WTC11 (cell line): ENCODE measurements around the gene SMAD3. TPM values are rescaled to one million over a fixed set of nuclear protein-coding genes. Genes with fewer than 3 reads are reported as not detected.

ENCODE experiments used
- ATAC-seq: fragments of 200-7000 bp; cut with Tn5 transposase; 2 replicates; pipeline ENCODE4 v1.10.0; 2021; ENCODE audit warnings: mild to moderate bottlenecking, moderate library complexity
- CTCF ChIA-PET: fragments of 300-600 bp; sonication (Branson Sonifier 250); formaldehyde crosslinking; loops from one replicate; lab custom pipeline; 2021; ENCODE audit warnings: antibody characterized with exemption; lab: Charles Lee
- POLR2A ChIA-PET: fragments of 350-600 bp; sonication (Branson Sonifier 250); formaldehyde crosslinking; loops from one replicate; lab custom pipeline; 2021; ENCODE audit warnings: antibody characterized with exemption; lab: Charles Lee
- DNase-seq: peaks from one replicate; pipeline ENCODE4 v3.0.0; 2021; ENCODE audit warnings: low spot score
- H3K27ac Mint-ChIP-seq: 2 replicates; pipeline ENCODE4 v1.8.0; 2021; ENCODE audit warnings: mixed read lengths
- H3K27me3 Mint-ChIP-seq: 2 replicates; pipeline ENCODE4 v1.8.0; 2021; ENCODE audit warnings: low read depth, mild to moderate bottlenecking, moderate library complexity, mixed read lengths
- H3K36me3 Mint-ChIP-seq: 2 replicates; pipeline ENCODE4 v1.8.0; 2021; ENCODE audit warnings: mixed read lengths
- H3K4me1 Mint-ChIP-seq: 2 replicates; pipeline ENCODE4 v1.8.0; 2022; ENCODE audit warnings: mixed read lengths
- H3K4me3 Mint-ChIP-seq: 2 replicates; pipeline ENCODE4 v1.8.0; 2021; ENCODE audit warnings: mild to moderate bottlenecking, moderate library complexity, mixed read lengths
- H3K9me3 Mint-ChIP-seq: 2 replicates; pipeline ENCODE4 v1.8.0; 2021; ENCODE audit warnings: mixed read lengths
- ATF6 ChIP-seq: sonication (generic); formaldehyde crosslinking; IDR thresholded peaks from 2 replicates; pipeline ENCODE4 v1.8.1; 2023; ENCODE audit warnings: mild to moderate bottlenecking, missing genetic modification reagents
- CBFB ChIP-seq: sonication (generic); formaldehyde crosslinking; IDR thresholded peaks from 2 replicates; pipeline ENCODE4 v1.8.1; 2022; ENCODE audit warnings: mild to moderate bottlenecking, low read depth, missing genetic modification reagents
- CTCF ChIP-seq: fragments of 200-600 bp; IDR thresholded peaks from 2 replicates; pipeline ENCODE4 v1.8.0; 2022; ENCODE audit warnings: antibody characterized with exemption
- ELF4 ChIP-seq: sonication (generic); formaldehyde crosslinking; IDR thresholded peaks from 2 replicates; pipeline ENCODE4 v1.8.1; 2022; ENCODE audit warnings: low read depth, mild to moderate bottlenecking, moderate library complexity, missing genetic modification reagents
- ETV6 ChIP-seq: sonication (generic); formaldehyde crosslinking; IDR thresholded peaks from 2 replicates; pipeline ENCODE4 v1.8.1; 2022; ENCODE audit warnings: mild to moderate bottlenecking, missing genetic modification reagents
- FOXJ3 ChIP-seq: sonication (generic); formaldehyde crosslinking; IDR thresholded peaks from 2 replicates; pipeline ENCODE4 v1.9.0; 2021; ENCODE audit warnings: missing genetic modification reagents, mild to moderate bottlenecking, borderline replicate concordance
- GRHL2 ChIP-seq: fragments of 250-450 bp; sonication (Bioruptor Pico); IDR thresholded peaks from 2 replicates; pipeline ENCODE4 v1.8.0; 2022; ENCODE audit warnings: mild to moderate bottlenecking, moderate library complexity; ENCODE audit not compliant: insufficient replicate concordance, severe bottlenecking
- KAT7 ChIP-seq: sonication (generic); formaldehyde crosslinking; IDR thresholded peaks from 2 replicates; pipeline ENCODE4 v1.8.1; 2023; ENCODE audit warnings: missing genetic modification reagents, mild to moderate bottlenecking, borderline replicate concordance
- MLX ChIP-seq: sonication (generic); formaldehyde crosslinking; IDR thresholded peaks from 2 replicates; pipeline ENCODE4 v1.8.1; 2023; ENCODE audit warnings: mild to moderate bottlenecking, missing genetic modification reagents, moderate library complexity
- NR2C2 ChIP-seq: sonication (generic); formaldehyde crosslinking; IDR thresholded peaks from 2 replicates; pipeline ENCODE4 v1.8.0; 2022; ENCODE audit warnings: mild to moderate bottlenecking, missing genetic modification reagents
- NR3C1 ChIP-seq: sonication (generic); formaldehyde crosslinking; conservative IDR thresholded peaks from 2 replicates; pipeline ENCODE4 v1.8.1; 2023; ENCODE audit warnings: low read depth, mild to moderate bottlenecking, missing genetic modification reagents
- PREB ChIP-seq: sonication (generic); formaldehyde crosslinking; IDR thresholded peaks from 2 replicates; pipeline ENCODE4 v1.8.1; 2022; ENCODE audit warnings: mild to moderate bottlenecking, missing genetic modification reagents, moderate library complexity, borderline replicate concordance
- TP53 ChIP-seq: sonication (generic); formaldehyde crosslinking; IDR thresholded peaks from 2 replicates; pipeline ENCODE4 v1.8.1; 2023; ENCODE audit warnings: mild to moderate bottlenecking, missing genetic modification reagents
- ZNF121 ChIP-seq: sonication (generic); formaldehyde crosslinking; IDR thresholded peaks from 2 replicates; pipeline ENCODE4 v1.8.0; 2023; ENCODE audit warnings: missing genetic modification reagents
- ZNF671 ChIP-seq: fragments of 250-450 bp; sonication (Bioruptor Pico); IDR thresholded peaks from 2 replicates; pipeline ENCODE4 v1.8.0; 2021; ENCODE audit warnings: mild to moderate bottlenecking
- total RNA-seq: library from RNA; stranded (reverse); gene quantifications from 3 replicates; pipeline ENCODE4 v1.2.3, GENCODE V29; 2021
- TF ChIP-seq, protein P1 (sequence below): fragments of 250-450 bp; sonication (Bioruptor Pico); conservative IDR thresholded peaks from 2 replicates; pipeline ENCODE4 v1.9.0; 2021; ENCODE audit warnings: mild to moderate bottlenecking
- TF ChIP-seq, protein P2 (sequence below): sonication (generic); formaldehyde crosslinking; IDR thresholded peaks from 2 replicates; pipeline ENCODE4 v1.8.1; 2022; ENCODE audit warnings: low read depth, mild to moderate bottlenecking, moderate library complexity, missing genetic modification reagents, borderline replicate concordance
- TF ChIP-seq, protein P3 (sequence below): sonication (generic); formaldehyde crosslinking; IDR thresholded peaks from 2 replicates; pipeline ENCODE4 v1.8.0; 2023; ENCODE audit warnings: mild to moderate bottlenecking, missing genetic modification reagents

The SMAD3 gene
- total RNA-seq, 1 experiment from 2014 or later: 34.6 TPM

- Mint-ChIP-seq H3K27ac (peak overlapping the region; percentile 97), H3K9me3 (no peaks in the 10 kb centered on the region), H3K4me3 (peak overlapping the region; percentile 47), H3K27me3 (no peaks in the 10 kb centered on the region), H3K4me1 (peaks cover 82% of the 10 kb centered on the region), H3K36me3 (peaks cover 15% of the 10 kb centered on the region)
- POLR2A ChIA-PET: interaction anchor here (1.1 to 1.2 kb wide), 2 partner anchors 17 to 100 kb away, joined by 3 to 4 read pairs; no protein-coding TSS in a partner anchor
- ATAC-seq: peak; percentile 85
- TF ChIP-seq ETV6 (CRISPR knock-in tag) (peak; percentile 76), ZNF121 (CRISPR knock-in tag) (0 out of 2 replicates have a peak, but pooled peaks have one; percentile 7), TP53 (0 out of 2 replicates have a peak, but pooled peaks have one; percentile 12), CBFB (no peak)
- CTCF ChIA-PET: interaction anchor here (0.5 to 2.9 kb wide), 26 partner anchors 10 to 543 kb away, joined by 3 to 16 read pairs (median 4); no protein-coding TSS in a partner anchor
- DNase-seq: peak; percentile 45
Measured at GRCh38 chr15:67165254-67166253, 100.2 kb downstream of the SMAD3 start.

DNA sequence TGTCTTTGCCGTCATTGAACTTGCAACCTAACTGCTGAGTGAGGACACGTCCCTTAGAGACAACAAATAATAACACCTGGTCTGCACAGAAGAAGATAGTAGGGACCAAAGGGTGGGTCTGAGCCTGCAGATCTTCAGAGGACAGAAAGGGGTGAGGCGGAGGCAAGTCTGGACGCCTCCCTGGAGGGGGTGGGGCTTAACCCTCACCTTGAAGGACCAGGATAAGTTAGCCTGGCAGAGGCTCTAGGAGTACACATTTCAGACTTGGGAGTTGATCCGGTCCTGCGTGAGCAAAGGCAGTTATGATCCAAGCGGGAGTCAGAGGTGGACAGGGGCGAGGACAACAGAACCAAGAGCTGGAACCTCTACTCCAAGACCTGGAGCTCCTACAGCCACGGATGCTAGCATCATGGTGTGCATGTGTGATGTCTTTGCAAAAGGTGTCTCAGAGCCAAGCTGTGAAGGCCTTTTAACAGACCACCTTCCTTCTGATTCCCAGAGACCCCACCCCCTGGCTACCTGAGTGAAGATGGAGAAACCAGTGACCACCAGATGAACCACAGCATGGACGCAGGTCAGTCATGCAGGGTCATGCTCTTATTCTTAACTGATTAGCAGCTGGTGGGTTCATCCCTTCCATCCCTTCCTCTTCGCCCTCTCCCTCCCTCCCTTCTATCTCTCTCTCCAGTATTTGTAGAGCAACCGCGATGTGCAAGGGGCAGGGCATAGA, 101.0 kb downstream of the SMAD3 start:
- H3K4me3 Mint-ChIP-seq: peak overlapping the region; percentile 47
- no peak; the same call in 1 of the 2 replicates for ATAC-seq
- ChIA-PET CTCF (interaction anchor here (1.6 to 2.9 kb wide), 2 partner anchors 9 to 220 kb away, joined by 11 to 16 read pairs; no protein-coding TSS in a partner anchor), POLR2A (interaction anchor here (1.1 kb wide), 1 partner anchor 17 kb away, joined by 4 read pairs; no protein-coding TSS in a partner anchor)
- H3K27me3 Mint-ChIP-seq: no peaks in the 10 kb centered on the region
- H3K4me1 Mint-ChIP-seq: peaks cover 76% of the 10 kb centered on the region
- peak overlapping the region; percentile 97 for H3K27ac Mint-ChIP-seq
- H3K36me3 Mint-ChIP-seq: peaks cover 18% of the 10 kb centered on the region
- H3K9me3 Mint-ChIP-seq: no peaks in the 10 kb centered on the region
- DNase-seq: no peak
- TF ChIP-seq GRHL2 (CRISPR knock-in tag): no peak
- TF ChIP-seq ATF6 (CRISPR knock-in tag): no peak
- TF ChIP-seq ELF4 (CRISPR knock-in tag): no peak
- TF ChIP-seq ZNF671: no peak
- TF ChIP-seq, protein P1, sequence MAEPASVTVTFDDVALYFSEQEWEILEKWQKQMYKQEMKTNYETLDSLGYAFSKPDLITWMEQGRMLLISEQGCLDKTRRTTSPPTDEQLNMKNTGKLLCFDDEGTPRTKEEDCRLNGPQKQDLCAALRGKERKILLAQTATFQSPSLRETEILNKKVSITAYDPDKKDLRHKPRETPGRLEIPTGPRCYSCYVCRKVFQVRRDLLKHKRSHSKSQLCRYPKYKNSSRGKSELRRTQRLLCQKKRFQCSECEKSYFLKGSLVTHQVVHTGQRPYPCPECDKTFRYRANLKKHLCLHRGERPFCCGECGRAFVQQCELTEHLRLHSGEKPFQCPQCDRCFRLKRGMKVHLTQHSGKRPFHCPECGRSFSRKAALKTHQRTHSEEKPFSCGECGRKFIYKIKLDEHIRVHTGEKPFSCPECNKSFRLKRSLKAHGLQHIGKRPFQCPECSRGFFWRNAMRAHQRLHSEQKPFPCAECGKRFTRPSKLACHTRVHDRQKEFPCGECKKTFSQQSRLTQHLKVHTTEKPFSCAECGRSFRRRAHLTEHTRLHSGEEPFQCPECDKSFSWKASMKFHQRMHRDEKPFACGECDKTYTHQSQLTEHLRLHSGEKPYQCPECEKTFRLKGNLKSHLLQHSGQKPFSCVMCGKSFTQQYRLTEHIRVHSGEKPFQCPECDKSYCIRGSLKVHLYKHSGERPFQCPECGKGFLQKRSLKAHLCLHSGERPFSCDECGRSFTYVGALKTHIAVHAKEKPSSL: no peak
- TF ChIP-seq NR2C2: no peak
- TF ChIP-seq TP53: no peak
- no peak for TF ChIP-seq PREB
- TF ChIP-seq FOXJ3 (CRISPR knock-in tag): no peak
- TF ChIP-seq, protein P2, sequence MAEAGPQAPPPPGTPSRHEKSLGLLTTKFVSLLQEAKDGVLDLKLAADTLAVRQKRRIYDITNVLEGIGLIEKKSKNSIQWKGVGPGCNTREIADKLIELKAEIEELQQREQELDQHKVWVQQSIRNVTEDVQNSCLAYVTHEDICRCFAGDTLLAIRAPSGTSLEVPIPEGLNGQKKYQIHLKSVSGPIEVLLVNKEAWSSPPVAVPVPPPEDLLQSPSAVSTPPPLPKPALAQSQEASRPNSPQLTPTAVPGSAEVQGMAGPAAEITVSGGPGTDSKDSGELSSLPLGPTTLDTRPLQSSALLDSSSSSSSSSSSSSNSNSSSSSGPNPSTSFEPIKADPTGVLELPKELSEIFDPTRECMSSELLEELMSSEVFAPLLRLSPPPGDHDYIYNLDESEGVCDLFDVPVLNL (CRISPR knock-in tag): no peak
- no peak for TF ChIP-seq KAT7 (CRISPR knock-in tag)
- TF ChIP-seq, protein P3, sequence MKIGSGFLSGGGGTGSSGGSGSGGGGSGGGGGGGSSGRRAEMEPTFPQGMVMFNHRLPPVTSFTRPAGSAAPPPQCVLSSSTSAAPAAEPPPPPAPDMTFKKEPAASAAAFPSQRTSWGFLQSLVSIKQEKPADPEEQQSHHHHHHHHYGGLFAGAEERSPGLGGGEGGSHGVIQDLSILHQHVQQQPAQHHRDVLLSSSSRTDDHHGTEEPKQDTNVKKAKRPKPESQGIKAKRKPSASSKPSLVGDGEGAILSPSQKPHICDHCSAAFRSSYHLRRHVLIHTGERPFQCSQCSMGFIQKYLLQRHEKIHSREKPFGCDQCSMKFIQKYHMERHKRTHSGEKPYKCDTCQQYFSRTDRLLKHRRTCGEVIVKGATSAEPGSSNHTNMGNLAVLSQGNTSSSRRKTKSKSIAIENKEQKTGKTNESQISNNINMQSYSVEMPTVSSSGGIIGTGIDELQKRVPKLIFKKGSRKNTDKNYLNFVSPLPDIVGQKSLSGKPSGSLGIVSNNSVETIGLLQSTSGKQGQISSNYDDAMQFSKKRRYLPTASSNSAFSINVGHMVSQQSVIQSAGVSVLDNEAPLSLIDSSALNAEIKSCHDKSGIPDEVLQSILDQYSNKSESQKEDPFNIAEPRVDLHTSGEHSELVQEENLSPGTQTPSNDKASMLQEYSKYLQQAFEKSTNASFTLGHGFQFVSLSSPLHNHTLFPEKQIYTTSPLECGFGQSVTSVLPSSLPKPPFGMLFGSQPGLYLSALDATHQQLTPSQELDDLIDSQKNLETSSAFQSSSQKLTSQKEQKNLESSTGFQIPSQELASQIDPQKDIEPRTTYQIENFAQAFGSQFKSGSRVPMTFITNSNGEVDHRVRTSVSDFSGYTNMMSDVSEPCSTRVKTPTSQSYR (CRISPR knock-in tag): no peak
- TF ChIP-seq NR3C1: no peak
- TF ChIP-seq ZNF121 (CRISPR knock-in tag): no peak
- TF ChIP-seq MLX (CRISPR knock-in tag): no peak
- TF ChIP-seq CTCF: no peak
